HCT116 (cell line): ENCODE results near the gene DPH6. TPM values are rescaled to one million over a fixed set of nuclear protein-coding genes. Genes with fewer than 3 reads are reported as not detected.

Experiments
- ATAC-seq: fragments of 200-7000 bp; cut with Tn5 transposase; 2 replicates; pipeline ENCODE4 v1.9.1; 2020; ENCODE audit warnings: mild to moderate bottlenecking, moderate library complexity
- BruUV-seq: library from RNA; stranded (reverse); fragments of 400-500 nt; replicated peaks from 2 replicates; lab custom pipeline; 2021; lab: Mats Ljungman, UMichigan
- CTCF ChIA-PET: fragments of 300-600 bp; sonication (Branson Sonifier 250); formaldehyde crosslinking; loops from one replicate; lab custom pipeline; 2021; ENCODE audit warnings: antibody characterized with exemption; lab: Charles Lee
- POLR2A ChIA-PET: fragments of 300-600, 350-600 bp; sonication (Branson Sonifier 250); formaldehyde crosslinking; loops from one replicate; lab custom pipeline; 2021; ENCODE audit warnings: antibody characterized with exemption; lab: Charles Lee
- RAD21 ChIA-PET, 2 experiments: fragments of 300-600 bp; sonication (Branson Sonifier 250); formaldehyde crosslinking; loops; one replicate each; lab custom pipeline; 2023; ENCODE audit warnings: low total read pairs in 2 of 2; ENCODE audit not compliant: uncharacterized antibody in 2 of 2, unreplicated experiment in 2 of 2, low non-redundant PET in 1 of 2; lab: Charles Lee
- DNase-seq: peaks from one replicate; pipeline ENCODE4 v3.0.0-alpha.2; 2010; ENCODE audit warnings: low read depth, low spot score
- H2AFZ ChIP-seq: fragments of 200-600 bp; shearing (Covaris generic), sonication (generic); 2 replicates; pipeline ENCODE4 v1.6.1; 2017; ENCODE audit warnings: low read depth, mixed run types, mixed read lengths, antibody characterized with exemption, low read length; ENCODE audit not compliant: poor library complexity, severe bottlenecking
- H3K27ac ChIP-seq: 2 replicates; pipeline ENCODE4 v1.5.1; 2012; ENCODE audit warnings: low read depth, low read length
- H3K27me3 ChIP-seq: fragments of 200-600 bp; sonication (generic); 2 replicates; pipeline ENCODE4 v1.6.1; 2016; ENCODE audit warnings: mixed run types, low read length, mixed read lengths; ENCODE audit not compliant: insufficient read depth
- H3K36me3 ChIP-seq, 2 experiments: fragments of 200-500 bp in 1 of 2; fragments of 200-600 bp in 1 of 2; sonication (Bioruptor generic) in 1 of 2; sonication (generic) in 1 of 2; 2 replicates each; pipeline versions ENCODE4 v1.5.1 to v1.6.1; 2014 to 2016; ENCODE audit warnings: low read length in 2 of 2, inconsistent platforms in 1 of 2, mixed read lengths in 1 of 2, mixed run types in 1 of 2; ENCODE audit not compliant: insufficient read depth in 2 of 2, control insufficient read depth in 1 of 2
- H3K4me1 ChIP-seq, 2 experiments: fragments of 200-600 bp in 1 of 2; sonication (generic) in 1 of 2; 2 replicates each; pipeline versions ENCODE4 v1.5.1 to v1.6.1; 2012 to 2017; ENCODE audit warnings: low read length in 2 of 2, inconsistent platforms in 1 of 2, mild to moderate bottlenecking in 1 of 2, mixed read lengths in 1 of 2, mixed run types in 1 of 2, moderate library complexity in 1 of 2; ENCODE audit not compliant: insufficient read depth in 2 of 2, control insufficient read depth in 1 of 2
- H3K4me2 ChIP-seq: fragments of 200-600 bp; sonication (generic); 2 replicates; pipeline ENCODE4 v1.6.1; 2017; ENCODE audit warnings: mixed run types, low read length, mixed read lengths
- H3K4me3 ChIP-seq, 2 experiments: fragments of 200-600 bp in 1 of 2; sonication (generic) in 1 of 2; replicated peaks in 1 of 2; 2 replicates each; pipeline ENCODE4 v1.5.1; 2011 to 2016; ENCODE audit warnings: low read length in 2 of 2, control low read depth in 1 of 2, low read depth in 1 of 2, mild to moderate bottlenecking in 1 of 2, mixed read lengths in 1 of 2, mixed run types in 1 of 2
- H3K79me2 ChIP-seq: fragments of 200-600 bp; sonication (generic); 2 replicates; pipeline ENCODE4 v1.6.1; 2017; ENCODE audit warnings: mild to moderate bottlenecking, mixed run types, low read length, moderate library complexity, mixed read lengths; ENCODE audit not compliant: insufficient read depth
- H3K9ac ChIP-seq: fragments of 200-600 bp; sonication (generic); 2 replicates; pipeline ENCODE4 v1.6.1; 2016; ENCODE audit warnings: low read length, mixed read lengths
- H3K9me2 ChIP-seq: fragments of 200-600 bp; sonication (generic), shearing (Covaris generic); 2 replicates; pipeline ENCODE4 v1.6.1; 2017; ENCODE audit warnings: mixed run types, mild to moderate bottlenecking, moderate library complexity; ENCODE audit not compliant: insufficient read depth
- H3K9me3 ChIP-seq, 2 experiments: fragments of 200-500 bp in 1 of 2; fragments of 200-600 bp in 1 of 2; sonication (Bioruptor generic) in 1 of 2; sonication (generic) in 1 of 2; 2 replicates each; pipeline ENCODE4 v1.6.1; 2014 to 2017; ENCODE audit warnings: low read length in 2 of 2, mixed read lengths in 2 of 2, inconsistent platforms in 1 of 2, low read depth in 1 of 2, mild to moderate bottlenecking in 1 of 2, mixed run types in 1 of 2, moderate library complexity in 1 of 2; ENCODE audit not compliant: control insufficient read depth in 1 of 2, insufficient read depth in 1 of 2
- H4K20me1 ChIP-seq: fragments of 200-600 bp; sonication (generic), shearing (Covaris generic); 2 replicates; pipeline ENCODE4 v1.6.1; 2017; ENCODE audit warnings: mixed run types, mild to moderate bottlenecking, moderate library complexity; ENCODE audit not compliant: insufficient read depth
- CBX3 ChIP-seq: IDR thresholded peaks from 2 replicates; pipeline ENCODE4 v1.6.1; 2012; ENCODE audit warnings: low read depth
- CEBPB ChIP-seq: IDR thresholded peaks from 2 replicates; pipeline ENCODE4 v1.6.1; 2012; ENCODE audit warnings: low read depth
- EGR1 ChIP-seq: IDR thresholded peaks from 2 replicates; pipeline ENCODE4 v1.6.1; 2012; ENCODE audit warnings: low read depth
- EZH2 ChIP-seq: fragments of 200-600 bp; sonication (generic); IDR thresholded peaks from 2 replicates; pipeline ENCODE4 v1.6.1; 2017; ENCODE audit warnings: antibody characterized with exemption, mixed run types
- EZH2phosphoT487 ChIP-seq: fragments of 200-600 bp; IDR thresholded peaks from 2 replicates; pipeline ENCODE4 v1.6.1; 2018; ENCODE audit warnings: antibody characterized with exemption, borderline replicate concordance
- FOSL1 ChIP-seq: IDR thresholded peaks from 2 replicates; pipeline ENCODE4 v1.6.1; 2012; ENCODE audit warnings: low read depth
- MAX ChIP-seq: IDR thresholded peaks from 2 replicates; pipeline ENCODE4 v1.6.1; 2012
- POLR2A ChIP-seq: IDR thresholded peaks from 2 replicates; pipeline ENCODE4 v1.7.0; 2011; ENCODE audit warnings: borderline replicate concordance; ENCODE audit not compliant: insufficient read depth, insufficient read length; ENCODE audit errors: extremely low read depth
- POLR2AphosphoS5 ChIP-seq: IDR thresholded peaks from 2 replicates; pipeline ENCODE4 v1.6.1; 2011; ENCODE audit warnings: mild to moderate bottlenecking, low read depth, low read length, moderate library complexity
- RAD21 ChIP-seq: IDR thresholded peaks from 2 replicates; pipeline ENCODE4 v1.6.1; 2012; ENCODE audit warnings: low read depth, mild to moderate bottlenecking
- SIN3A ChIP-seq: IDR thresholded peaks from 2 replicates; pipeline ENCODE4 v1.6.1; 2012; ENCODE audit warnings: low read depth
- SP1 ChIP-seq: IDR thresholded peaks from 2 replicates; pipeline ENCODE4 v1.6.1; 2012; ENCODE audit warnings: low read depth
- SRF ChIP-seq: IDR thresholded peaks from 2 replicates; pipeline ENCODE4 v1.6.1; 2012; ENCODE audit warnings: low read depth
- TCF7L2 ChIP-seq: IDR thresholded peaks from 2 replicates; pipeline ENCODE4 v1.7.0; 2011; ENCODE audit warnings: borderline replicate concordance, inconsistent platforms; ENCODE audit not compliant: insufficient read depth, insufficient read length; ENCODE audit errors: extremely low read depth
- YY1 ChIP-seq: IDR thresholded peaks from 2 replicates; pipeline ENCODE4 v1.6.1; 2011; ENCODE audit warnings: low read length, low read depth, moderate library complexity, mild to moderate bottlenecking; ENCODE audit not compliant: insufficient replicate concordance; ENCODE audit errors: extremely low read depth
- ZFX ChIP-seq: fragments of 450-650 bp; IDR thresholded peaks from 2 replicates; pipeline ENCODE4 v1.6.1; 2017
- ZNF274 ChIP-seq: fragments of 200-500 bp; sonication (Bioruptor generic); IDR thresholded peaks from 2 replicates; pipeline ENCODE4 v1.6.1; 2014; ENCODE audit warnings: mild to moderate bottlenecking, low read depth, low read length, inconsistent platforms
- intact Hi-C: fragments of 100-400 bp; cut with micrococcal nuclease; formaldehyde crosslinking; loops from 2 replicates; pipeline ENCODE4 v1.10.0; 2022
- total RNA-seq: library from RNA; stranded (reverse); gene quantifications from one replicate; pipeline ENCODE4 v1.2.1, GENCODE V29; 2021; ENCODE audit not compliant: unreplicated experiment
- TF ChIP-seq, protein P1 (sequence below): IDR thresholded peaks from 2 replicates; pipeline ENCODE4 v1.6.1; 2012; ENCODE audit warnings: low read depth
- TF ChIP-seq, protein P2 (sequence below): IDR thresholded peaks from 2 replicates; pipeline ENCODE4 v1.6.1; 2012

Gene DPH6
- total RNA-seq, 1 experiment from 2014 or later, result 18.2 TPM

DNA sequence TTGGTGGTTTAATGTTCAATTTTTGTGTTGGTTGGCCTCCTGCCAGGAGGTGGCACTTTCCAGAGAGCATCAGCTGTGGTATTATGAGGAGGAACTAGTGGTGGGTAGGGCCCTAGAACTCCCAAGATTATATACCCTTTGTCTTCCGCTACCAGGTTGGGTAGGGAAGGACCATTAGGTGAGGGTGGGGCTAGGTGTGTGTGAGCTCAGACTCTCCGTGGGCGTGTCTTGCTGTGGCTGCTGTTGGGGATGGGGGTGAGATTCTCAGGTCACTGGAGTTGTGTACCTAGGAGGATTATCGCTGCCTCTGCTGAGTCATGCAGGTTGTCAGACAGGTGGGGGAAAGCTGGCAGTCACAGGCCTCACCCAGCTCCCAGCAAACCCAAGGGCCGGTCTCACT lies 187.1 kb downstream of the DPH6 start:
- peaks cover 0 to 5% of the 10 kb centered on the region in 2 experiments; a peak in 1 of 4 replicates for H3K4me1 ChIP-seq
- H3K4me2 ChIP-seq, result no peak overlapping the region
- no peaks in the 10 kb centered on the region for H4K20me1 ChIP-seq
- H3K79me2 ChIP-seq, result no peaks in the 10 kb centered on the region
- no peaks in the 10 kb centered on the region for H3K27me3 ChIP-seq
- intact Hi-C loops, result no loop called here
- DNase-seq (no peak), ATAC-seq (no peak)
- no peak overlapping the region for H3K27ac ChIP-seq
- H3K4me3 ChIP-seq, result no peak overlapping the region
- CTCF ChIA-PET, result no interaction called here
- BruUV-seq, result no TSS peak
- H3K9me2 ChIP-seq, result no peaks in the 10 kb centered on the region
- H3K9me3 ChIP-seq, result no peaks in the 10 kb centered on the region
- POLR2A ChIA-PET, result no interaction called here
- no peaks in the 10 kb centered on the region for H3K36me3 ChIP-seq
- TF ChIP-seq, protein P1, sequence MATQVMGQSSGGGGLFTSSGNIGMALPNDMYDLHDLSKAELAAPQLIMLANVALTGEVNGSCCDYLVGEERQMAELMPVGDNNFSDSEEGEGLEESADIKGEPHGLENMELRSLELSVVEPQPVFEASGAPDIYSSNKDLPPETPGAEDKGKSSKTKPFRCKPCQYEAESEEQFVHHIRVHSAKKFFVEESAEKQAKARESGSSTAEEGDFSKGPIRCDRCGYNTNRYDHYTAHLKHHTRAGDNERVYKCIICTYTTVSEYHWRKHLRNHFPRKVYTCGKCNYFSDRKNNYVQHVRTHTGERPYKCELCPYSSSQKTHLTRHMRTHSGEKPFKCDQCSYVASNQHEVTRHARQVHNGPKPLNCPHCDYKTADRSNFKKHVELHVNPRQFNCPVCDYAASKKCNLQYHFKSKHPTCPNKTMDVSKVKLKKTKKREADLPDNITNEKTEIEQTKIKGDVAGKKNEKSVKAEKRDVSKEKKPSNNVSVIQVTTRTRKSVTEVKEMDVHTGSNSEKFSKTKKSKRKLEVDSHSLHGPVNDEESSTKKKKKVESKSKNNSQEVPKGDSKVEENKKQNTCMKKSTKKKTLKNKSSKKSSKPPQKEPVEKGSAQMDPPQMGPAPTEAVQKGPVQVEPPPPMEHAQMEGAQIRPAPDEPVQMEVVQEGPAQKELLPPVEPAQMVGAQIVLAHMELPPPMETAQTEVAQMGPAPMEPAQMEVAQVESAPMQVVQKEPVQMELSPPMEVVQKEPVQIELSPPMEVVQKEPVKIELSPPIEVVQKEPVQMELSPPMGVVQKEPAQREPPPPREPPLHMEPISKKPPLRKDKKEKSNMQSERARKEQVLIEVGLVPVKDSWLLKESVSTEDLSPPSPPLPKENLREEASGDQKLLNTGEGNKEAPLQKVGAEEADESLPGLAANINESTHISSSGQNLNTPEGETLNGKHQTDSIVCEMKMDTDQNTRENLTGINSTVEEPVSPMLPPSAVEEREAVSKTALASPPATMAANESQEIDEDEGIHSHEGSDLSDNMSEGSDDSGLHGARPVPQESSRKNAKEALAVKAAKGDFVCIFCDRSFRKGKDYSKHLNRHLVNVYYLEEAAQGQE, result no peak
- TF ChIP-seq FOSL1 (no peak), EGR1 (no peak), CEBPB (no peak), SP1 (no peak), ZNF274 (no peak), RAD21 (no peak), MAX (no peak), POLR2A (no peak), YY1 (no peak), TCF7L2 (no peak), CBX3 (no peak), SRF (no peak), EZH2 (no peak), SIN3A (no peak), POLR2AphosphoS5 (no peak), ZFX (no peak), EZH2phosphoT487 (no peak)
- TF ChIP-seq, protein P2, sequence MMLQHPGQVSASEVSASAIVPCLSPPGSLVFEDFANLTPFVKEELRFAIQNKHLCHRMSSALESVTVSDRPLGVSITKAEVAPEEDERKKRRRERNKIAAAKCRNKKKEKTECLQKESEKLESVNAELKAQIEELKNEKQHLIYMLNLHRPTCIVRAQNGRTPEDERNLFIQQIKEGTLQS, result no peak
- RAD21 ChIA-PET, result no interaction called here
- H2AFZ ChIP-seq, result no peak overlapping the region
- H3K9ac ChIP-seq, result no peak overlapping the region
